Activated CD4-positive, alpha-beta T cell treated with anti-CD3 and anti-CD28 coated beads, Interleukin-2, amount 50 U/mL, for 4 hours (primary cell): Measurements from ENCODE around the gene HCAR1.
"Not testable (repeated sequence)": the region's sequence is repeated elsewhere in the genome, so short reads cannot be mapped to it uniquely, and the experiment has no call there.

ENCODE experiments used
- DNase-seq, 2 experiments: peaks; one replicate each; pipeline ENCODE4 v3.0.0-alpha.2; 2020

The HCAR1 gene

DNA sequence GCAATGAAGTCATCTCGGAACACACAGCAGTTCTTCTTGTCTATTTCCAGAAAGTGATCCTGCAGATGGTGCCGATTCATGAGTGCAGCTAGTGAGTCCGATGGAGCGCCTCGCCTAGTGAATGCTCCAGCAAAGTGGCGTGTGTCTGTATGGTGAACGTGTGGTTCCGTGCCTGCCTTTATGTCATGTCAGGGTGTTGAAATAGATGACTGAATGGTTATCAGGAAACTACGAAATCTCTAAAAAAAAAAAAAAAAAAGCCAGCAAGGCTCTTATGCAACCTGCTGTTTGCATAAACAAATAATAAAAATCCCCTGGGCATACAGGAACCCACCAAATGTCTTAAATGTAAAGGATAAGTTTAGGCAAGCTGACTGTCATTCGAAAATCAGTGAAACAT, 14.0 kb downstream of the HCAR1 start, which contains the start of gene HCAR3:
Gene HCAR3, minus strand, starts transcription at position 154 of the 400 bp plus-strand sequence. Its CDS starts 74 bp downstream, at position 80.
- not testable (repeated sequence) for DNase-seq

DNA sequence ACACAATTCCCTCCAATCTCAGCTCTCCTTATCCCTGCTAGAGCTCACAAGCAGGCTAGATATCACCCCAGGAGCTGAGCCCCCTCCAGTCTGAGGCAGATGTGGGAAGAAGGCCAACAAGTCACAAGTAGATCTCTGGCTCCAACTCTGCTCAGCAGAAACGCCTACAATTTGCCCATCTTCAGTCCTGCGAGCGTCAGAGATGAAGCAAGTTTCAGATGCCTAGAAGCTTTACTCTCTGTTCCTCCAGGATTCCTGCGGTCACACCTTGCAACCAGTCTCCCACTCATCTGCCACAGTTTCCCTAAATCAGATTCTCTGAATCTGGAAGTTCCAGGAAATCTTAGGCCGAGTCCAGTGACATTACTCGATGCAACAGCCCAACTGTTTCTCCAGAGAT, 15.4 kb downstream of the HCAR1 start:
- DNase-seq = not testable (repeated sequence)

DNA sequence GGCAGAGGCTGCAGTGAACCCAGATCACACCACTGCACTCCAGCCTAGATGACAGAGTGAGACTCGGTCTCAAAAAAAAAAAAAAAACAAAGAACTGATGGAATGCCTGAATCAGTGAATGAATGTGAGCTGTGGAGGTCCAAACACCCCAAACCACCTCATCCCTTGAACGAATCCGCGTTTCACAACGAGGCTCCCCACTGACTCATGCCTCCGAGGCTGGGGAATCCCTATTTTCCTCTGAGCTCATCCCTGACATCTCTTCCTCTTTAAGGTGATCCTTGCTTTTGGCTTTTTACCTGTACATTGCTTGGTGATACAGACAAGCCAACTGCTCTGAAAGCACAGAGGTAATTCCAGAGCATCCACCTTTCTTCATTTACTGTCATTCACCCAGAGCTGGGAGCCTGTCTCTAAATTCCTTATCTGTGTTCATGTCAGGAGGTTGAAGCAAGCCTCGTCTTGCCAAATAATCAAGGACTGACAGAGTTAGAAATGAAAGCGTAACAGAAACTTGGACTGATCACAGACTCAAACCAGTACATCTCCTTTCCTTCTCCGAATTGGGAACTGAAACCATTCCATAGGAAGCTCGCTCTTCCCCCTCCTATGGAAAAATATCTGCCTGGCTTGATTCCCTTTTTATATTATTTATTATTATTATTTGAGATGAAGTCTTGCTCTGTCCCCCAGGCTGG, 17.0 kb downstream of the HCAR1 start:
- DNase-seq = not testable (repeated sequence)

DNA sequence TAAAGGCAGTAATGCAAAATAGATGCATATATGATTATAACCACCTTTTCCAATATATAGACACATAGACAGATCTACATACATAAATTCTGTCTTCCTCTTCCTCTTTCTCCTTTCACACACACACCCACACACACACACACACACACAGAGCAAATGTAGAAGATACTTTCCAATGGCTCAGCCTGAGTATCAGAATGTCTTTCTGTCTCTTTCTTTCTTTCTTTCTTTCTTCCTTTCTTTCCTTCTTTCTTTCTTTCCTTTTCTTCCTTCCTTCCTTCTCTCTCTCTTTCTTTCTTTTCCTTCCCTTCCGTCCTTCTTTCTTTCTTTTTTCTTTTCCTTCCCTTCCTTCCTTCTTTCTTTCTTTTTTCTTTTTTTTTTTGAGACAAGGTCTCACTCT, 19.4 kb downstream of the HCAR1 start:
- DNase-seq = not testable (repeated sequence)

DNA sequence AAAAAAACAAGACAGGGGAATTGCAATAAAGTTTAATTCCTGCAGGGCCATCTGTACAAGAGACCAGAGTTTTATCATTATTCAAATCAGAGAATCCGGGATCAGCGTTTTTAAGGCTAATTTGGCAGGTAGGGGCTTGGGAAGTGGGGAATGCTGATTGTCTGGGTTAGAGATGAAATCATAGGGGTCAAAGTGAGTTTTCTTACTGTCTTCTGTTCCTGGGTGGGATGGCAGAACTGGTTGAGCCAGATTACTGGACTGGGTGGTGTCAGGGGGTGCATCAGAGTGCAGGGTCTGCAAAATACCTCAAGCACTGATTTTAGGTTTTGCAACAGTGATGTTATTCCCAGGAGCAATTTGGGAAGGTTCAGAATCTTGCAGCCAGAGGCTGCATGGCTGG, 20.3 kb downstream of the HCAR1 start:
- DNase-seq = not testable (repeated sequence)

DNA sequence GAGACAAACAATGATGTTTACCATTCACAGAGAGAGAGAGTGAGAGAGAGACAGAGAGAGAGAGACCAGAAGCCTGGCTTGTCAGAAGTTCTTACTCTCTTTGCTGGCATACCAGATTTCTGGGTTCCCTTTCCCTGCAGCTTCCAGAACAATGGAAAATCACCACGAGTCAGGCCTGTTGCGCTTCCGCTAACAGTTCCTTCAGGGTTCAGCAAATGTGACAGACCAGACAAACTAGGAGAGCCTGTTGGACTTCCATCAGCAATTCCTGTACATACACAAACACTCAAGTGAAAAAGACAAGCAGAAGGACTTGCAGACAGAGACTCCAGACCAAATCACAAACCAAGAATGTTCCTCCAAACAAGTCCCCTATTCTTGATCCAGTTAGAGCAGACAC, 21.4 kb downstream of the HCAR1 start:
- not testable (repeated sequence) for DNase-seq

DNA sequence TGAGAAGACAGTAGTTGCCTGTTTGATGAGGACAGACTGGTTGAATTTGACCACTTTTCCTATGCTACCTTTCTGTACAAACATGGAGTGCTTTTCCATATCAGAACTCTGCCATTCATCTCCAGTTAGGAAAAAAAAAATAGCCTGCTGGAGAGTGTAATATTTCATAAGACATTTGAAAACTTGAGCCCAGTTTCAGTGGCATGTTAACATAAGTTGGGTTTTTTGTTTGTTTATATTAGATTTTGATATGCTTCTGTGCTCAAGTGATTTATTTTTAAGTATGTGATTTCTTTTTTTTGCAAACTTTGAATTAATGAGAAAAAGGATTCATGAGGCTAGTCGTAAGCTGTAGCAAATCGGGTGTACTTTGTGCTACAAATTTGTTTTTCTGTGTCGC, 26.8 kb downstream of the HCAR1 start:
- DNase-seq = not testable (repeated sequence)

DNA sequence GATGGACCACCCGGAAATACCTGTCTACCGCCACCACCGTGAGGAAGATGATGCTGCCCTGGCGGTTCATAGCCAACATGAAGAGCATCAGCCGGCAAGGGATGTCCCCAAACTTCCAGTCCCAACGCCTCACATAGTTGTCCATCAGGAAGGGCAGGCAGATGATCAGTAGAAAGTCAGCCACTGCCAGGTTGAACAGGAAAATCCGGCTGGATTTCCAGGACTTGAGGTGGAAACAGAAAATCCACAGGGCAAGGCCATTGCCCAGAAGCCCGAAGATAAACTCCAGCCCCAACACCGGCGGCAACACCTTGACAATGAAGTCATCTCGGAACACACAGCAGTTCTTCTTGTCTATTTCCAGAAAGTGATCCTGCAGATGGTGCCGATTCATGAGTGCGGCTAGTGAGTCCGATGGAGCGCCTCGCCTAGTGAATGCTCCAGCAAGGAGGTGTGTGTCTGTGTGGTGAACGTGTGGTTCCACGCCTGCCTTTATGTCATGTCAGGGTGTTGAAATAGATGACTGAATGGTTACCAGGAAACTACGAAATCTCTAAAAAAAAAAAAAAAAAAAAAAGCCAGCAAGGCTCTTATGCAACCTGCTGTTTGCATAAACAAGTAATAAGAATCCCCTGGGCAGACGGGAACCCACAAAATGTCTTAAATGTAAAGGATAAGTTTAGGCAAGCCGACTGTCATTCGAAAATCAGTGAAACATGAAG, 27.6 kb downstream of the HCAR1 start, which contains the start of gene HCAR2:
Gene HCAR2, minus strand, starts transcription at position 468 of the 722 bp plus-strand sequence. Its CDS starts 74 bp downstream, at position 394.
- not testable (repeated sequence) for DNase-seq

DNA sequence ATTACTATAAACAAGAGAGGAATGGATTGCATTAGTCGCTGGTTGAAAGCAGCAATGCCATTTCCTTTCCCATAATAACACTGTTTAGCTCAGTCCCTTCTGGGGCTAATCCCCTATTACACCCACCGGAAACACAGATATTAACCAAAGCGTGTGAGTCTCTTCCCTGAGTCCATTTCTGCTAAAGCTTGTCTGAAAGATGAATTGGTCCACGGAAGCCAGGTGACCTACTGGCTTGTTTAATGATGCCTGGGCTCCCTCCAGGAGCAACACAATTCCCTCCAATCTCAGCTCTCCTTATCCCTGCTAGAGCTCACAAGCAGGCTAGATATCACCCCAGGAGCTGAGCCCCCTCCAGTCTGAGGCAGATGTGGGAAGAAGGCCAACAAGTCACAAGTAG, 29.2 kb downstream of the HCAR1 start:
- DNase-seq = not testable (repeated sequence)

DNA sequence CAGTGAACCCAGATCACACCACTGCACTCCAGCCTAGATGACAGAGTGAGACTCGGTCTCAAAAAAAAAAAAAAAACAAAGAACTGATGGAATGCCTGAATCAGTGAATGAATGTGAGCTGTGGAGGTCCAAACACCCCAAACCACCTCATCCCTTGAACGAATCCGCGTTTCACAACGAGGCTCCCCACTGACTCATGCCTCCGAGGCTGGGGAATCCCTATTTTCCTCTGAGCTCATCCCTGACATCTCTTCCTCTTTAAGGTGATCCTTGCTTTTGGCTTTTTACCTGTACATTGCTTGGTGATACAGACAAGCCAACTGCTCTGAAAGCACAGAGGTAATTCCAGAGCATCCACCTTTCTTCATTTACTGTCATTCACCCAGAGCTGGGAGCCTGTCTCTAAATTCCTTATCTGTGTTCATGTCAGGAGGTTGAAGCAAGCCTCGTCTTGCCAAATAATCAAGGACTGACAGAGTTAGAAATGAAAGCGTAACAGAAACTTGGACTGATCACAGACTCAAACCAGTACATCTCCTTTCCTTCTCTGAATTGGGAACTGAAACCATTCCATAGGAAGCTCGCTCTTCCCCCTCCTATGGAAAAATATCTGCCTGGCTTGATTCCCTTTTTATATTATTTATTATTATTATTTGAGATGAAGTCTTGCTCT, 30.5 kb downstream of the HCAR1 start:
- DNase-seq = not testable (repeated sequence)

DNA sequence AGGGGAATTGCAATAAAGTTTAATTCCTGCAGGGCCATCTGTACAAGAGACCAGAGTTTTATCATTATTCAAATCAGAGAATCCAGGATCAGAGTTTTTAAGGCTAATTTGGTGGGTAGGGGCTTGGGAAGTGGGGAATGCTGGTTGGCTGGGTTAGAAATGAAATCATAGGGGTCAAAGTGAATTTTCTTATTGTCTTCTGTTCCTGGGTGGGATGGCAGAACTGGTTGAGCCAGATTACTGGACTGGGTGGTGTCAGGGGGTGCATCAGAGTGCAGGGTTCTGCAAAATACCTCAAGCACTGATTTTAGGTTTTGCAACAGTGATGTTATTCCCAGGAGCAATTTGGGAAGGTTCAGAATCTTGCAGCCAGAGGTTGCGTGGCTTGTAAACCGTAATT, 33.7 kb downstream of the HCAR1 start:
- not testable (repeated sequence) for DNase-seq

DNA sequence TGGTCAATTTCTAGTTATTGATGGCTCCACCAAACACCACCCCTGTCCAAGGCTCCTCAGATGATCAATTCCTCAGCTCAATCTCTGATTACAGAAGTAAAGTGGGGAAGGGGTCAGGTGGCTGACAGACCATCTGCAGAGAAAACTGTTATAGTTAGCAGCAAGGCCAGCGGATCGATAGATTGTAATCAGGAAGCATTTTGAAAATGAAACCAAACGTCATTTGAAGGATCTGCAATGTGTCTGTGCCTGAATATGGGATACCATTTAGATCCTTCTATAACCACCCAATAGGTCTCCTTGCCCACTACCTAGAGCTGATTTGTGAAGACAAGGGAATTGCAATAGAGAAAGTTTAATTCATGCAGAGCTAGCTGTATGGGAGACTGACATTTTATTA, 39.1 kb downstream of the HCAR1 start:
- no peak for DNase-seq

DNA sequence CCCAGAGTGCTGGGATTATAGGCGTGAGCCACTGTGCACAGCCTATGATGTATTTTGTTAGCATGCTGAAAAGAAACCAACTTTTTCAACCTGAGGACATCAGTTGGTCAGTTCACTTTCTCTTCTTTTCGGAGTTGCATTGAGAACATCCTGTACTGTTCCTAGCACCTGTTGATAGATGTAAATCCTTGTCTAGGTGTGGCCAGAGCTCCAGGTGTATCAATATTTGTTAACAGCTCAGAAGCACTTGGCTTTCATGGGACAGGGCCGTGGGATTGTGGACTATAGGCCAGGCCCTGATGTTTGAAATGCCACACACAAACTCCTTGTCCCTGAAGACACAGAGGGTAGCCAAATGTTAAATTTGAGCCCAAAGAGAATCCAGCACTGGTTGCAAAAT, 42.4 kb downstream of the HCAR1 start:
- DNase-seq = no peak

DNA sequence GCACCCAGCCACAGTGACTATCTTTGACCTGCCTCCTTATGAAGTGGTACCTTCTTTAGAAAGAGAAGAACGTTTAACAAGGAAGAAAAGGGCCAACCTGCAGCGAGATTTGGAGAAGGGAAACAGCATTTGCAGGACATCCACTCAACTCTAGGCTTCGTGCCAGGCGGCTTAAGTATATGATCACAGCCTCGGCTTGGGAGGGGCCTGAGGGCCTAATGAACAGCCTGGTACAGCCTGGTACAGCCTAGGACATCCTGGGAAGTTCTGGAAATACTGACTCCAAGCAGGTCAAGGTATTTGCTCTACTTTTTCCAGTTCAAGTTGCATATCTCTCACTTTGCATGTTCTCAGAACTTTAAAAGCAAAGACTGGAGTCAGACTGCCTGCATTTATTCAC, 43.6 kb downstream of the HCAR1 start:
- no peak for DNase-seq

DNA sequence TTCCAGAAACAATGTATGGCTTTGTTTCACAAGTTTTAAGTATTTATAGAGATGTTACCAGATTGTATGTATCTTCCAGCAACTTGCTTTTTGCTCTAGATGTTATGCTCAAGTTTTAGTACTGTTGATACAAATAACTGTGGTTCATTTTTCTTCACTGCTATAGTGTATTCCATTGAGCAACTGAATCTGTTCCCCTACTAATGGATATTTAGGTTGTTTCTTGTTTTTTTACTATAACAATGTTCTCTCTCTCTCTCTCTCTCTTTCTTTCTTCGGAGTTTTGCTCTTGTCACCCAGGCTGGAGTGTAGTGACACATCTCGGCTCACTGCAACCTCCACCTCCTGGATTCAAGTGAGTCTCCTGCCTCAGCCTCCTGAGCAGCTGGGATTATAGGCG, 44.1 kb downstream of the HCAR1 start:
- no peak for DNase-seq

DNA sequence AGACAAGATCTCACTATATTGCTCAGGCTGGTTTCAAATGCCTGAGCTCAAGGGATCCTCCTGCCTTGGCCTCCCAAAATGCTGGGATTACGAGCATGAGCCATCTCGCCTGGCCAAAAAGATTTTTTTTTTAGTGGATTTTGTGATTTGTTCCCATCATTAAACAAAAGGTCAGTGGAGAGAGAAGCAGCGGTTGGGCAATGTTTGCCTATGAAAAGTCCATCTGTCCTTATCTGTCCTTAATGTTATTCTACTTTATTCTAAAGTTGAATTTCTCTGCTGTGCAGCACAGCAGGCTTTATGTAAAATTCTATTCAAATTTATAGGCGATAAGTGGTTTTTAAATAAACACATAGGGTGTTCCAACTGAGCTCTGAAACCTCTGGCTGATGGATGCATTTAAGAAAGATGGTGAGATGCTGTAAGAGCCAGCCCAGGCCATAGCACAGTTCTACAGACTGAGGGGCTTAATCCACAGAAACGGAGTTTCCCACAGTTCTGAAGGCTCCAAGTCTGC, 46.3 kb downstream of the HCAR1 start:
- no peak for DNase-seq

DNA sequence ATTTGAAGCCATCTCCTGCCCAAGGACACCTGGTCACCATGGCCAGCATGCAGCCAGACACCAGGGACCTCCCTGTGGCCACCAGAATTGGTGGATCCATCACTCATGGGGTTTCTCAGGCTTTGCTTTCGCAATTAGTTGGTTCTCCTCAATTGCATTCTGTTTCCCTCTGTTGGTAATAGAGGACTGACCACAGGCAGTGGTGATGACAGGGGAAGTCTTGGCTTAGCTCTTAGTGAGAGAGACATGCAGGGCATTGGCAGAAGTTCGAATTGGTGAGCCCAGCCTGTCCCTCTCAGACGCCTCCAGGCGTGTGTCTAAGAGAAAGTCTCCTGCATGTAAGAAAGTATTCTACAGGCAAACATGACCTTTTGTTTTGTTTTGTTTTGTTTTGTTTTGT, 48.8 kb downstream of the HCAR1 start:
- no peak for DNase-seq

DNA sequence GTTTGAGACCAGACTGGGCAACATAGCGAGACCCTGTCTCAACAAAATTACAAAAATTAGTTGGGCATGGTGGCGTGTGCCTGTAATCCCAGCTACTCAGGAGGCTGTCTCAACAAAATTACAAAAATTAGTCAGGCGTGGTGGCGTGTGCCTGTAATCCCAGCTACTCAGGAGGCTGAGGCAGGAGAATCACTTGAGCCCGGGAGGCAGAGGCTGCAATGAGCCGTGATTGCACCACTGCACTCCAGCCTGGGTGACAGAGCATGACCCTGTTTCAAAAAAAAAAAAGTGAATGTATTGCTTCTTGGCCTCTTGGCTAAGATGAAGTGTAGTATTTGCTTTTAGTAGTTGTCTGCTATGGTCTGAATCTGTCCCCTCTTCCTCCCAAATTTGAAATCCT, 49.7 kb downstream of the HCAR1 start:
- not testable (repeated sequence) for DNase-seq

DNA sequence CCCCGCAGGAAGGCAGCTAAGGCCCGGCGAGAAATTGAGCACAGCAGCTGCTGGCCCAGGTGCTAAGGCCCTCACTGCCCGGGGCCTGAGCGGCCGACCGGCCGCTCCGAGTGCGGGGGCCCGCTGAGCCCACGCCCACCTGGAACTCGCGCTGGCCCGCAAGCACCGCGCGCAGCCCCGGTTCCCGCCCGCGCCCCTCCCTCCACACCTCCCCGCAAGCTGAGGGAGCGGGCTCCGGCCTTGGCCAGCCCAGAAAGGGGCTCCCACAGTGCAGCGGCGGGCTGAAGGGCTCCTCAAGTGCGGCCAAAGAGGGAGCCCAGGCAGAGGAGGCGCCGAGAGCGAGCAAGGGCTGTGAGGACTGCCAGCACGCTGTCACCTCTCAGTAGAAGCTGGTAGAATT, 53.9 kb downstream of the HCAR1 start:
- DNase-seq = not testable (repeated sequence)
